Heart left ventricle (tissue), 16 donors: Measurements from ENCODE around the gene PTPN6. TPM values are rescaled to one million over a fixed set of nuclear protein-coding genes. Genes with fewer than 3 reads are reported as not detected.

Source experiments
- ATAC-seq, 4 donors: fragments of 200-7000 bp; cut with Tn5 transposase; one replicate each; pipeline ENCODE4 v1.9.1; 2020 to 2022; ENCODE audit warnings: moderate library complexity in 4 of 4, mild to moderate bottlenecking in 3 of 4, moderate number of reproducible peaks in 1 of 4
- DNase-seq, 5 donors: peaks; one replicate each; pipeline ENCODE4 v3.0.0-alpha.2; 2020
- H3K27ac ChIP-seq, 12 donors: fragments of 200-600 bp; sonication (generic) in 4 of 12; one replicate each; pipeline versions ENCODE4 v1.5.0 to v1.8.0; 2016 to 2022; ENCODE audit warnings: mild to moderate bottlenecking in 2 of 12
- H3K27me3 ChIP-seq, 9 donors: fragments of 200-600 bp; sonication (generic) in 2 of 9; one replicate each; pipeline versions ENCODE4 v1.5.1 to v1.8.0; 2016 to 2022; ENCODE audit warnings: mild to moderate bottlenecking in 3 of 9
- H3K36me3 ChIP-seq, 9 donors: fragments of 200-600 bp; sonication (generic) in 2 of 9; one replicate each; pipeline versions ENCODE4 v1.5.0 to v1.8.0; 2018 to 2022; ENCODE audit warnings: mild to moderate bottlenecking in 2 of 9
- H3K4me1 ChIP-seq, 12 donors: fragments of 200-600 bp; sonication (generic) in 4 of 12; one replicate each; pipeline versions ENCODE4 v1.5.0 to v1.8.0; 2016 to 2022; ENCODE audit warnings: mild to moderate bottlenecking in 3 of 12
- H3K4me3 ChIP-seq, 12 donors: fragments of 200-600 bp; sonication (generic) in 4 of 12; one replicate each; pipeline versions ENCODE4 v1.5.0 to v1.8.0; 2017 to 2022; ENCODE audit warnings: mild to moderate bottlenecking in 9 of 12, moderate library complexity in 4 of 12
- H3K9me3 ChIP-seq, 12 donors: fragments of 200-600 bp; sonication (generic) in 4 of 12; one replicate each; pipeline versions ENCODE4 v1.5.0 to v1.8.0; 2016 to 2022; ENCODE audit warnings: mild to moderate bottlenecking in 1 of 12
- POLR2A ChIP-seq, 2 donors: fragments of 450-650 bp; IDR thresholded peaks; one replicate each; pipeline ENCODE4 v1.6.1; 2017; ENCODE audit warnings: antibody characterized with exemption in 2 of 2, mild to moderate bottlenecking in 2 of 2, moderate library complexity in 2 of 2
- WGBS, 4 donors: extraction: QIAGEN DNeasy Blood & Tissue Kit in 2 of 4; methylation state at CpG; one replicate each; pipeline versions ENCODE4 v1.1.5 to v1.1.7; 2013 to 2018; 5-methylcytosine and 5-hydroxymethylcytosine counted together
- intact Hi-C, 10 donors: fragments of 100-400 bp; cut with DNase I; formaldehyde crosslinking; loops; one replicate each; pipeline versions ENCODE4 v1.11.1 to v1.14.2; 2022
- polyA plus RNA-seq, 2 donors: library from polyadenylated mRNA; stranded (reverse); fragments of 200-250 nt; gene quantifications; one replicate each; pipeline ENCODE4 v1.2.3, GENCODE V29; 2013
- total RNA-seq, 9 donors: library from RNA; depleted of rRNA in 2 of 9; stranded (reverse); fragments of >200 nt in 2 of 9; fragmentation: NEBNext Ultra II Directional in 3 of 9; extraction: Animal tissue kit (Norgen Biotek cat#: 25700) in 3 of 9; gene quantifications; one replicate each; pipeline versions ENCODE4 v1.1.0 to v1.2.4, GENCODE V29; 2016 to 2023
- TF ChIP-seq, protein P1 (sequence below), 12 donors: fragments of 200-600 bp; sonication (generic) in 4 of 12; IDR thresholded peaks; one replicate each; pipeline versions ENCODE4 v1.5.0 to v1.8.0; 2018 to 2022; ENCODE audit warnings: antibody characterized with exemption in 12 of 12, mild to moderate bottlenecking in 5 of 12
- donor health status: ischemic (EF 13 %, LVEDD 7.1; RV severe dilation, severe dysfunction).
- donor health status: healthy with polysubstance abuse.
- donor health status: DM: no; HTN: yes; CAD: no.
- donor health status: DM: no; HTN: no; CAD: no.
- donor health status: ischemic (EF 25% LVEDD 6.9; RV normal size, moderate dysfunction).
- donor health status: ischemic (EF 25% LVEDD 5.7; RV mildly dilated, moderate dysfunction).
- donor health status: healthy.
- donor health status: DM: yes; HTN: yes; CAD: no.
- donor health status: ischemic (EF 35%, LVEDD 5.7; RV mildly dilated, moderate dysfunction).
- donor health status: nonischemic (EF 11% LVEDD 7.7; RV severe dilation, severe dysfunction).
- donor health status: DM: yes; HTN: yes; CAD: no.
- donor health status: PGD.
- donor health status: ischemic (EF 29% LVEDD 5.4; RV normal size, mild dysfunction).
- donor health status: nonischemic (EF 23%, LVEDD 6.1; RV moderate dilation, normal function).

The PTPN6 gene
- total and polyA plus RNA-seq, 11 donors: 3.5 to 63.2 (median 6.1) TPM

GRCh38 chr12:6937481-6938352 lies 13.4 kb upstream of the PTPN6 start:
- H3K4me1 ChIP-seq: peaks cover 3 to 82% (median 51%) of the 10 kb centered on the region in 12 donors
- peak overlapping the region; percentile 86 to 98 (median 94) for H3K27ac ChIP-seq
- H3K4me3 ChIP-seq: peak overlapping the region; percentile 27 to 88 (median 73)
- H3K9me3 ChIP-seq: no peaks in the 10 kb centered on the region
- 1 to 2% (median 1%) methylated on average over 38 to 80 of the region's 80 CpGs for WGBS, 4 donors
- intact Hi-C loops: loop anchor here in 3 of 10 donors (2.0 to 5.0 kb wide), 2 partner anchors 13 to 65 kb away; partner anchors contain the start of gene SPSB2 (in 1 of the 3)
- ATAC-seq (peak; percentile 87 to 91 (median 88)), DNase-seq (peak; percentile 93 to 96 (median 95))
- TF ChIP-seq, protein P1, sequence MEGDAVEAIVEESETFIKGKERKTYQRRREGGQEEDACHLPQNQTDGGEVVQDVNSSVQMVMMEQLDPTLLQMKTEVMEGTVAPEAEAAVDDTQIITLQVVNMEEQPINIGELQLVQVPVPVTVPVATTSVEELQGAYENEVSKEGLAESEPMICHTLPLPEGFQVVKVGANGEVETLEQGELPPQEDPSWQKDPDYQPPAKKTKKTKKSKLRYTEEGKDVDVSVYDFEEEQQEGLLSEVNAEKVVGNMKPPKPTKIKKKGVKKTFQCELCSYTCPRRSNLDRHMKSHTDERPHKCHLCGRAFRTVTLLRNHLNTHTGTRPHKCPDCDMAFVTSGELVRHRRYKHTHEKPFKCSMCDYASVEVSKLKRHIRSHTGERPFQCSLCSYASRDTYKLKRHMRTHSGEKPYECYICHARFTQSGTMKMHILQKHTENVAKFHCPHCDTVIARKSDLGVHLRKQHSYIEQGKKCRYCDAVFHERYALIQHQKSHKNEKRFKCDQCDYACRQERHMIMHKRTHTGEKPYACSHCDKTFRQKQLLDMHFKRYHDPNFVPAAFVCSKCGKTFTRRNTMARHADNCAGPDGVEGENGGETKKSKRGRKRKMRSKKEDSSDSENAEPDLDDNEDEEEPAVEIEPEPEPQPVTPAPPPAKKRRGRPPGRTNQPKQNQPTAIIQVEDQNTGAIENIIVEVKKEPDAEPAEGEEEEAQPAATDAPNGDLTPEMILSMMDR (IDR thresholded peaks at IDR 0.05): peak; percentile 89 to 100 (median 96)
- peak in 1 of 2 donors; percentile 79 for TF ChIP-seq POLR2A (IDR thresholded peaks at IDR 0.05)
- no peaks in the 10 kb centered on the region for H3K27me3 ChIP-seq
- peaks cover 0 to 62% (median 50%) of the 10 kb centered on the region in 9 donors for H3K36me3 ChIP-seq

DNA sequence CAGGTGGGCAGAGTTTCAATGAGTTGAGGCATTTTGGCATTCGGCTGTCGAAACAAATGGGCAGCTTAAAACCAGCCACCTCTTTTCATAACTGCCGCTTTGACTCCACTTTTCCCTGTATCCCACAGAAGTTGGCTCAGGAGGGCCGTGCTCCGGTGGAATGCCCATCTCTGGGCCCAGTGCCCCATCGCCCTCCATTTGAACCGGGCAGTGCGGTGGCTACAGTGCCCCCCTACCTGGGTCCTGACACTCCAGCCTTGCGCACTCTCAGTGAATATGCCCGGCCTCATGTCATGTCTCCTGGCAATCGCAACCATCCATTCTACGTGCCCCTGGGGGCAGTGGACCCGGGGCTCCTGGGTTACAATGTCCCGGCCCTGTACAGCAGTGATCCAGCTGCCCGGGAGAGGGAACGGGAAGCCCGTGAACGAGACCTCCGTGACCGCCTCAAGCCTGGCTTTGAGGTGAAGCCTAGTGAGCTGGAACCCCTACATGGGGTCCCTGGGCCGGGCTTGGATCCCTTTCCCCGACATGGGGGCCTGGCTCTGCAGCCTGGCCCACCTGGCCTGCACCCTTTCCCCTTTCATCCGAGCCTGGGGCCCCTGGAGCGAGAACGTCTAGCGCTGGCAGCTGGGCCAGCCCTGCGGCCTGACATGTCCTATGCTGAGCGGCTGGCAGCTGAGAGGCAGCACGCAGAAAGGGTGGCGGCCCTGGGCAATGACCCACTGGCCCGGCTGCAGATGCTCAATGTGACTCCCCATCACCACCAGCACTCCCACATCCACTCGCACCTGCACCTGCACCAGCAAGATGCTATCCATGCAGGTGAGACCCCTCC lies 12.6 kb upstream of the PTPN6 start:
- Histone ChIP-seq H3K4me3 (peak overlapping the region in 11 of 12 donors; percentile 60 to 88 (median 74)), H3K4me1 (peaks cover 3 to 80% (median 50%) of the 10 kb centered on the region in 12 donors), H3K36me3 (peaks cover 0 to 54% (median 43%) of the 10 kb centered on the region in 9 donors), H3K27me3 (no peaks in the 10 kb centered on the region), H3K9me3 (no peaks in the 10 kb centered on the region), H3K27ac (peak overlapping the region in 11 of 12 donors; percentile 32 to 98 (median 94))
- no peak for TF ChIP-seq POLR2A (IDR thresholded peaks at IDR 0.05)
- TF ChIP-seq, protein P1 (IDR thresholded peaks at IDR 0.05): peak in 2 of 12 donors; percentile 1 to 3
- intact Hi-C loops: loop anchor here in 3 of 10 donors (2.0 to 5.0 kb wide), 2 partner anchors 14 to 66 kb away; partner anchors contain the start of gene SPSB2 (in 1 of the 3)
- DNase-seq (peak in 1 of 5 donors; percentile 67), ATAC-seq (peak in 1 of 4 donors; percentile 2)
- whole genome bisulfite sequencing, 4 donors: 73 to 84% (median 80%) methylated on average over 16 to 32 of the region's 32 CpGs

DNA sequence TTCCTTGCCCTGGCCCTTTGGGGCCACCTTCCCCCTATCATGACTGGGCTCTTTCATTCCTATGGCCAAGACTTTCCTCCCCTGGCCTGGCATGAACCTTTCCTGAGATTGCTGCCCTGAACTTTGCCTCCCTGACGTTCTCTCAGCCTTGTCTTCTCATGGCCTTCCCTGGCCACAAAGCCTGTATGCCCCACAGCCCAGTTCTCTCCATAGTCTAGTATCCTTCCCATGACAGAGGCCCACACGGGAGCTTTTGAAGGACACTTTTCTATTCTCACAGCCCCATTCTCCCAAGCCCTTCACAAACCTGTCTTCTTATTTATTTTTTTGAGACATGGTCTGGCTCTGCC lies 12.0 kb upstream of the PTPN6 start:
- ATAC-seq (no peak), DNase-seq (no peak)
- Histone ChIP-seq H3K27me3 (no peaks in the 10 kb centered on the region), H3K27ac (peak overlapping the region in 3 of 12 donors; percentile 87 to 98 (median 96)), H3K9me3 (no peaks in the 10 kb centered on the region), H3K4me3 (no peak overlapping the region), H3K36me3 (peaks cover 0 to 52% (median 38%) of the 10 kb centered on the region in 9 donors), H3K4me1 (peaks cover 3 to 74% (median 44%) of the 10 kb centered on the region in 12 donors)
- 65 to 85% (median 72%) methylated on average over 2 of the region's 2 CpGs for WGBS, 4 donors
- intact Hi-C loops: loop anchor here in 3 of 10 donors (2.0 to 5.0 kb wide), 2 partner anchors 14 to 67 kb away; partner anchors contain the start of gene SPSB2 (in 1 of the 3)
- no peak for TF ChIP-seq POLR2A (IDR thresholded peaks at IDR 0.05)
- TF ChIP-seq, protein P1 (IDR thresholded peaks at IDR 0.05): no peak
